ENCODE data around the gene GRID1. TPM values are rescaled to one million over a fixed set of nuclear protein-coding genes. Genes with fewer than 3 reads are reported as not detected.

The GRID1 gene
- total and polyA plus RNA-seq, 4 donors = 1.1 to 3.8 TPM; not detected in 2

GRCh38 chr10:85993840-85994507 lies 372.6 kb downstream of the GRID1 start:
- H3K36me3 ChIP-seq (ENCODE audit: control insufficient read depth in 1 of 2, insufficient read depth in 2 of 2, low read length in 1 of 2) = no peaks in the 10 kb centered on the region
- H3K27me3 ChIP-seq (ENCODE audit: control insufficient read depth in 1 of 2, insufficient read depth in 2 of 2, low read length in 1 of 2) = no peaks in the 10 kb centered on the region
- ATAC-seq (ENCODE audit: low FRiP score) (no peak), DNase-seq (no peak)
- no peaks in the 10 kb centered on the region for H3K9me3 ChIP-seq (ENCODE audit: control insufficient read depth, low read length)
- intact Hi-C loops (cut with DNase I) = no loop called here
- H3K4me1 ChIP-seq (ENCODE audit: control insufficient read depth in 1 of 2, insufficient read depth in 2 of 2, low read length in 2 of 2) = no peaks in the 10 kb centered on the region
- no peak overlapping the region for H3K4me3 ChIP-seq (ENCODE audit: low read length in 2 of 2)
- 59 to 68% methylated on average over 6 of the region's 6 CpGs for WGBS, 2 donors
- no peak overlapping the region for H3K27ac ChIP-seq (ENCODE audit: low read depth in 1 of 2, low read length in 2 of 2)

DNA sequence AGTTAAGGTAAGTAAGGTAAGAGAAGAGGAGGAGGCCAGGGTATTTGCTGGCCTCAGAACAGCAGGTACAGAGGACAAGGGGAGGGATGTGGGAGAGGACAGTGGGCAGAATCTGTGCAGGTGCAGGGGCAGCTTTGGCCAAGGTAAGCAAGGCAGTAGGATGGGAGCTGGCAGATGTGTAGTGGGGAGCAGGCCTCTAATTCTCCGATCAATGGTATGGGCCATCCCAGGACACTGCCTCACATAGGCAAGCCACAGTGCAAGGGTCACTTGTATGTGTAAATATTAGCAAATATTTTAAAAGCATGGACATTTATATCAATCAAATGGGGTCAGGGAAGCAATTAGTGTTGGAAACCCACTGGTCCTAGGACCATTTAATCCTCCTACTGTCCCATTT lies 373.5 kb downstream of the GRID1 start:
- Histone ChIP-seq H3K27me3 (ENCODE audit: control insufficient read depth in 1 of 2, insufficient read depth in 2 of 2, low read length in 1 of 2) (no peaks in the 10 kb centered on the region), H3K27ac (ENCODE audit: low read depth in 1 of 2, low read length in 2 of 2) (no peak overlapping the region), H3K9me3 (ENCODE audit: control insufficient read depth, low read length) (no peaks in the 10 kb centered on the region), H3K36me3 (ENCODE audit: control insufficient read depth in 1 of 2, insufficient read depth in 2 of 2, low read length in 1 of 2) (no peaks in the 10 kb centered on the region), H3K4me3 (ENCODE audit: low read length in 2 of 2) (no peak overlapping the region), H3K4me1 (ENCODE audit: control insufficient read depth in 1 of 2, insufficient read depth in 2 of 2, low read length in 2 of 2) (no peaks in the 10 kb centered on the region)
- WGBS, 2 donors = 95 to 100% methylated on average over 1 of the region's 1 CpG
- ATAC-seq (ENCODE audit: low FRiP score) (no peak), DNase-seq (no peak)
- intact Hi-C loops (cut with DNase I) = no loop called here

DNA sequence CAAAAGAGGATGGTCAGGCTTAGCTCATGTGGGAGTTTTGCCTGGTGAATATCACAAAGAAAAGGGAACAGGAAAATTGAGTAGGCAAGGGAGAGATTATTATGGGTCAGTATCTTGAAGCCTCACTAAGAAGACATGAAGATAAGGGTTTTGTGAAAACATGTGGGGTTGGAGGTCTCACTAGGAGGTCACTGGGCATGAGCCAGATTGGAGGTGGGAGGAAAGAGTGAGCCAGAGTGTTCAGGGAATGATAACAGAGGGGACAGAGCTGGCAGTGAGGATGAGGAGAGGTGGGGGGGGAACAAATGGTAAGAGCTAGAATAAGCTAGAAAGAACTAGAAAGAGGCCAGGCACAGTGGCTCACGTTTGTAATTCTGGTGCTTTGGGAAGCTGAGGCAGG lies 374.3 kb downstream of the GRID1 start:
- no peak overlapping the region for H3K4me3 ChIP-seq (ENCODE audit: low read length in 2 of 2)
- no peak for DNase-seq
- WGBS, 2 donors = 73 to 80% methylated on average over 1 of the region's 1 CpG
- H3K9me3 ChIP-seq (ENCODE audit: control insufficient read depth, low read length) = no peaks in the 10 kb centered on the region
- no peak for ATAC-seq (ENCODE audit: low FRiP score)
- H3K27me3 ChIP-seq (ENCODE audit: control insufficient read depth in 1 of 2, insufficient read depth in 2 of 2, low read length in 1 of 2) = no peaks in the 10 kb centered on the region
- intact Hi-C loops (cut with DNase I) = no loop called here
- H3K4me1 ChIP-seq (ENCODE audit: control insufficient read depth in 1 of 2, insufficient read depth in 2 of 2, low read length in 2 of 2) = no peaks in the 10 kb centered on the region
- no peaks in the 10 kb centered on the region for H3K36me3 ChIP-seq (ENCODE audit: control insufficient read depth in 1 of 2, insufficient read depth in 2 of 2, low read length in 1 of 2)
- H3K27ac ChIP-seq (ENCODE audit: low read depth in 1 of 2, low read length in 2 of 2) = no peak overlapping the region

GRCh38 chr10:85986777-85987176 lies 379.8 kb downstream of the GRID1 start:
- Histone ChIP-seq H3K4me1 (ENCODE audit: control insufficient read depth in 1 of 2, insufficient read depth in 2 of 2, low read length in 2 of 2) (no peaks in the 10 kb centered on the region), H3K36me3 (ENCODE audit: control insufficient read depth in 1 of 2, insufficient read depth in 2 of 2, low read length in 1 of 2) (no peaks in the 10 kb centered on the region), H3K27ac (ENCODE audit: low read depth in 1 of 2, low read length in 2 of 2) (no peak overlapping the region), H3K9me3 (ENCODE audit: control insufficient read depth, low read length) (no peaks in the 10 kb centered on the region), H3K4me3 (ENCODE audit: low read length in 2 of 2) (no peak overlapping the region), H3K27me3 (ENCODE audit: control insufficient read depth in 1 of 2, insufficient read depth in 2 of 2, low read length in 1 of 2) (no peaks in the 10 kb centered on the region)
- no peak for ATAC-seq (ENCODE audit: low FRiP score)
- no peak for DNase-seq
- intact Hi-C loops (cut with DNase I) = no loop called here
- 87 to 93% methylated on average over 1 of the region's 1 CpG for WGBS, 2 donors

DNA sequence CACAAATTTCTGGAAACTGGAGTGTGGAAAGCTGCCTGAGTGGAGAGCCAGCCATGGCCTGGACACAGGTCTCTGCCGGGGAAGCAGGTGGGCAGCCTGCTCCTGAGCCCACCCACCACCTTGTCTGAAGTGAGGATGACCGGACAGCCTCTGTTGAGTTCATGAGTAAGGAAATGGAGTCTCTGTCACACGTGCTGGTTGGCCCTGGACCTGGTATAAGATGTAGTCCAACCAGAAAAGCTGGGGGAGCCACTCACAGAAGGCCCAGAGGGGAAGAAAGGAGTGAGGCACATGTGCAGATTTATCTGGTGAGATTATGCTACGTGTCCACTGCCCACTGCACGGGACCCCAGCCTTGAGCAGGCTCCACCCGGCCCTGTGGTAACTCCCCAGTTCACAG lies 383.5 kb downstream of the GRID1 start:
- no peak for DNase-seq
- no peak for ATAC-seq (ENCODE audit: low FRiP score)

DNA sequence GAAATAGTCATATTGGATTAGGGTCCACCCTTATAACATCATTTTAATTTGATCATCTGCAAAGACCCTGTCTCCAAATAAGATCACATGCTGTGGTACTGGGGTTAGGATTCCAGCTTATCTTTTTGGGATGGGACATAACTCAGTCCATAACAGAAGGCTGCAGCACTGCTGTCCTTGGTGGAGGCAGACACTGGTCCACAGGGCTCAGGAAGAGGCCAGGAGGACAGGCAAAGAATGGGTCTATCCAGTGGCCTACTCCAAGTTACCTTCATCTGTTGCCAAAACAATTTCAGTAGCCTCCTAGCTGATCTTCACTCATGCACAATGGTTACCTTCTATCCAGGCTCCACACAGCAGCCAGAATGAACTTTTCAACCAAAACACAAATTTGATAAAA lies 387.0 kb downstream of the GRID1 start:
- Histone ChIP-seq H3K4me1 (ENCODE audit: control insufficient read depth in 1 of 2, insufficient read depth in 2 of 2, low read length in 2 of 2) (no peaks in the 10 kb centered on the region), H3K27me3 (ENCODE audit: control insufficient read depth in 1 of 2, insufficient read depth in 2 of 2, low read length in 1 of 2) (no peaks in the 10 kb centered on the region), H3K9me3 (ENCODE audit: control insufficient read depth, low read length) (no peaks in the 10 kb centered on the region), H3K4me3 (ENCODE audit: low read length in 2 of 2) (no peak overlapping the region), H3K36me3 (ENCODE audit: control insufficient read depth in 1 of 2, insufficient read depth in 2 of 2, low read length in 1 of 2) (no peaks in the 10 kb centered on the region), H3K27ac (ENCODE audit: low read depth in 1 of 2, low read length in 2 of 2) (no peak overlapping the region)
- no peak for DNase-seq
- ATAC-seq (ENCODE audit: low FRiP score) = no peak
- intact Hi-C loops (cut with DNase I) = no loop called here

More for the DNA sequence above, 383.5 kb downstream of the GRID1 start:
- 85 to 87% methylated on average over 6 of the region's 6 CpGs for WGBS, 2 donors
- intact Hi-C loops (cut with DNase I) = no loop called here
- Histone ChIP-seq H3K27me3 (ENCODE audit: control insufficient read depth in 1 of 2, insufficient read depth in 2 of 2, low read length in 1 of 2) (no peaks in the 10 kb centered on the region), H3K4me3 (ENCODE audit: low read length in 2 of 2) (no peak overlapping the region), H3K36me3 (ENCODE audit: control insufficient read depth in 1 of 2, insufficient read depth in 2 of 2, low read length in 1 of 2) (no peaks in the 10 kb centered on the region), H3K4me1 (ENCODE audit: control insufficient read depth in 1 of 2, insufficient read depth in 2 of 2, low read length in 2 of 2) (no peaks in the 10 kb centered on the region), H3K9me3 (ENCODE audit: control insufficient read depth, low read length) (no peaks in the 10 kb centered on the region), H3K27ac (ENCODE audit: low read depth in 1 of 2, low read length in 2 of 2) (no peak overlapping the region)

DNA sequence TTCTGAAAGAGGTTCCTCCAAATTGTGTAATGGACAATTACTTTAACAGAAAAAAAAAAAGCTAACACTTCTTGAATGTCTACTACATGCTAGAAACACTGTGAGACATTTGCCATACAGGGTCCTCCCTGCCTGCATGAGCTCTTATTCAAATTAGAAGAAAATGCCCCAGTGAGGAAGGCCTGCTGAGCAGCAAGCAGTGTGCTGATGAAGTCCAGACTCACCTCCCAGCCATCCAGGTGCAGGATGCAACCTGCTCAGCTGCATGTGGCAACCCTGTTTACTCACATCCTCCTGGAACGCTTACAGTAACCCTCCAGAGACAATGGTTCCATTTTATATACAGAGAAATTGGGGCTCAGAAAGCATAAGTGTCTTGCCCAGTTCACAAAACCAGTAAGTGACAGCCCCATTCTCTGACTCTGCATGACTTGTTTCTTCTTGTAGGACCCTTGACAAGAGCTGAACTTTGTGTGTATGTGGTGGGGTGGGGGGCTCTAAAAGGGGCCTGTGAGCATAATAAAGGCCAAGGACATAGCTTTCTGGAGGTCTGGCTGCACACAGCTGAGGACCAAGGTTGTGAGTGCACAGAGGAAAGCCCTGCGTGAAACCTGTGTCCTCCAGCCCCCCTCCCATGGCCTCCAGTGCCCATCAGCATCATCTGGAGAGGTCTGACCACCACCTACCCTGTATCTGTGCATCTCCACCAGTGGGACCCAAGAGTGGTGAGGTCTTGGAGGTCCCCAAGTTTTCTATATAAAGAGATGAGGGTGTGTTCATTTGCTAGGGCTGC lies 387.8 kb downstream of the GRID1 start:
- DNase-seq = no peak
- H3K9me3 ChIP-seq (ENCODE audit: control insufficient read depth, low read length) = no peaks in the 10 kb centered on the region
- H3K4me1 ChIP-seq (ENCODE audit: control insufficient read depth in 1 of 2, insufficient read depth in 2 of 2, low read length in 2 of 2) = no peaks in the 10 kb centered on the region
- 71 to 73% methylated on average over 2 of the region's 2 CpGs for WGBS, 2 donors
- H3K4me3 ChIP-seq (ENCODE audit: low read length in 2 of 2) = no peak overlapping the region
- H3K36me3 ChIP-seq (ENCODE audit: control insufficient read depth in 1 of 2, insufficient read depth in 2 of 2, low read length in 1 of 2) = no peaks in the 10 kb centered on the region
- intact Hi-C loops (cut with DNase I) = no loop called here
- no peaks in the 10 kb centered on the region for H3K27me3 ChIP-seq (ENCODE audit: control insufficient read depth in 1 of 2, insufficient read depth in 2 of 2, low read length in 1 of 2)
- no peak overlapping the region for H3K27ac ChIP-seq (ENCODE audit: low read depth in 1 of 2, low read length in 2 of 2)
- no peak for ATAC-seq (ENCODE audit: low FRiP score)

DNA sequence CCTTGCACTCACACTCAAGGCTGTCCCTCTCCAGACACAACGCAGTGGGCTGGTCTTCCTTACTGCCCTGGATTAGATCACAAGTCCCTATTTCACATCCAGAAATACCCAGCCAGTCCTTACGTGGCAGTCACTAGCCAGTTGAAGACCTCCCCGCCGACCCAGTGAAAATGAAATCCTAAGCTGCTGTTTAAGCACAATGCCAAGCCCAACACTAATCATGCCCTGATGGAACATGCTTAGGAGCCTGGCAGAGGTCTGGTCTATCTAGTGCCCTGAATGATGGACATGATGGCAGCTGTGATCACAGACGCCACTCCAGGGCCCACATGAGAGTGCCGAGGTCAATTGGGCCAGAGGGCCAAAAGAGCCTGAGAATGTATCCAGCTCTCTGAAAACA lies 389.0 kb downstream of the GRID1 start:
- Histone ChIP-seq H3K36me3 (ENCODE audit: control insufficient read depth in 1 of 2, insufficient read depth in 2 of 2, low read length in 1 of 2) (no peaks in the 10 kb centered on the region), H3K4me3 (ENCODE audit: low read length in 2 of 2) (no peak overlapping the region), H3K27me3 (ENCODE audit: control insufficient read depth in 1 of 2, insufficient read depth in 2 of 2, low read length in 1 of 2) (no peaks in the 10 kb centered on the region), H3K9me3 (ENCODE audit: control insufficient read depth, low read length) (no peaks in the 10 kb centered on the region), H3K4me1 (ENCODE audit: control insufficient read depth in 1 of 2, insufficient read depth in 2 of 2, low read length in 2 of 2) (no peaks in the 10 kb centered on the region), H3K27ac (ENCODE audit: low read depth in 1 of 2, low read length in 2 of 2) (no peak overlapping the region)
- intact Hi-C loops (cut with DNase I) = no loop called here
- no peak for DNase-seq
- WGBS, 2 donors = 84 to 88% methylated on average over 6 of the region's 6 CpGs
- ATAC-seq (ENCODE audit: low FRiP score) = no peak

DNA sequence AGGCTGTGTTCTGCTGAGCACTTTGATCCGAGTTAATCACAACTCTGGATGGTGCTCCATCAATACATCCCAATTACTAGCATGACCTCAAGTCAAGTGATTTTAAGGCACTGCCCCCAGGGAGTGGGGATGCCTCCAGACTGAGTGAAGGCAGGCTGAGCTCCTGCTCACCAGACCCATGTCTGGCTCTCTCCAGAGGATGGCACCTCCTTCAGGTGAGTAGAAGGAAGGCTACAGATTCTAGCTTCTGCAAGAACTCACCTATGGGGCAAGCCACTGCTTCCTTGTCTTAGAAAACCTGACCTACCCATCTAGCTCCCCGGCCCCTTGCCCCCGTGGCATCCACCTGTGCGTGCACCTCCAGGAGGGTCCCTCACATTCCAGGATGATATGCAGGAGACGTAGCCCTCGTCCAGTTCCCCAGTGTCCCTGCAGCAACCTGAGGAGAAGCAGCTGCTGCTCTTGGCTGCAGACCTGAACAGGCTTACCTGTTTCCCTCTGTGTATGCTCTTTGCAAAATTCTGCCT lies 390.3 kb downstream of the GRID1 start:
- Histone ChIP-seq H3K4me1 (ENCODE audit: control insufficient read depth in 1 of 2, insufficient read depth in 2 of 2, low read length in 2 of 2) (no peaks in the 10 kb centered on the region), H3K27ac (ENCODE audit: low read depth in 1 of 2, low read length in 2 of 2) (no peak overlapping the region), H3K4me3 (ENCODE audit: low read length in 2 of 2) (no peak overlapping the region), H3K27me3 (ENCODE audit: control insufficient read depth in 1 of 2, insufficient read depth in 2 of 2, low read length in 1 of 2) (no peaks in the 10 kb centered on the region), H3K36me3 (ENCODE audit: control insufficient read depth in 1 of 2, insufficient read depth in 2 of 2, low read length in 1 of 2) (no peaks in the 10 kb centered on the region), H3K9me3 (ENCODE audit: control insufficient read depth, low read length) (no peaks in the 10 kb centered on the region)
- ATAC-seq (ENCODE audit: low FRiP score) = no peak
- intact Hi-C loops (cut with DNase I) = no loop called here
- WGBS, 2 donors = 92% methylated on average over 6 of the region's 6 CpGs
- DNase-seq = no peak
